OCI-LY7 (cell line): ENCODE data around the gene PPP1R2. TPM values are rescaled to one million over a fixed set of nuclear protein-coding genes. Genes with fewer than 3 reads are reported as not detected.

ENCODE experiments used
- BruUV-seq: library from RNA; stranded (reverse); fragments of 400-500 nt; replicated peaks from 2 replicates; lab custom pipeline; 2021; lab: Mats Ljungman, UMichigan
- CTCF ChIA-PET: fragments of 300-600 bp; sonication (Branson Sonifier 250); formaldehyde crosslinking; loops from one replicate; lab custom pipeline; 2022; ENCODE audit warnings: antibody characterized with exemption; ENCODE audit not compliant: unreplicated experiment; lab: Charles Lee
- POLR2A ChIA-PET: fragments of 300-600 bp; sonication (Branson Sonifier 250); formaldehyde crosslinking; loops from one replicate; lab custom pipeline; 2022; ENCODE audit warnings: antibody characterized with exemption; lab: Charles Lee
- DNase-seq: peaks from one replicate; pipeline ENCODE4 v3.0.0-alpha.2; 2015; ENCODE audit warnings: low spot score
- H2AFZ ChIP-seq: fragments of 200-600 bp; sonication (generic), shearing (Covaris generic); 2 replicates; pipeline ENCODE4 v1.6.1; 2014; ENCODE audit warnings: mild to moderate bottlenecking, antibody characterized with exemption, low read length, moderate library complexity
- H3K27ac ChIP-seq: fragments of 200-600 bp; sonication (generic); 2 replicates; pipeline ENCODE4 v1.5.1; 2014; ENCODE audit warnings: mixed run types, low read depth, mild to moderate bottlenecking, moderate library complexity, low read length, inconsistent platforms; ENCODE audit not compliant: poor library complexity, severe bottlenecking
- H3K36me3 ChIP-seq: fragments of 200-600 bp; sonication (generic); 2 replicates; pipeline ENCODE4 v1.6.1; 2014; ENCODE audit warnings: mild to moderate bottlenecking, antibody characterized with exemption, low read length, moderate library complexity, mixed read lengths; ENCODE audit not compliant: insufficient read depth
- H3K4me1 ChIP-seq: fragments of 200-600 bp; sonication (generic); 2 replicates; pipeline ENCODE4 v1.5.1; 2014; ENCODE audit warnings: mild to moderate bottlenecking, low read length; ENCODE audit not compliant: insufficient read depth, poor library complexity, severe bottlenecking
- H3K4me2 ChIP-seq: fragments of 200-600 bp; sonication (generic); 2 replicates; pipeline ENCODE4 v1.6.1; 2014; ENCODE audit warnings: mild to moderate bottlenecking, low read length
- H3K4me3 ChIP-seq: fragments of 200-600 bp; sonication (generic); 2 replicates; pipeline ENCODE4 v1.5.1; 2014; ENCODE audit warnings: mild to moderate bottlenecking, low read depth, low read length; ENCODE audit not compliant: poor library complexity, severe bottlenecking
- H3K79me2 ChIP-seq: fragments of 200-600 bp; sonication (generic); 2 replicates; pipeline ENCODE4 v1.6.1; 2016; ENCODE audit warnings: low read depth, mild to moderate bottlenecking, low read length, moderate library complexity, mixed read lengths; ENCODE audit not compliant: insufficient read depth
- H3K9me2 ChIP-seq: fragments of 200-600 bp; sonication (generic); 2 replicates; pipeline ENCODE4 v1.6.1; 2016; ENCODE audit warnings: mild to moderate bottlenecking, low read length, mixed read lengths; ENCODE audit not compliant: insufficient read depth
- H3K9me3 ChIP-seq: fragments of 200-600 bp; sonication (generic); 2 replicates; pipeline ENCODE4 v1.6.1; 2014; ENCODE audit warnings: mild to moderate bottlenecking, mixed run types, low read length, mixed read lengths
- H4K20me1 ChIP-seq: fragments of 200-600 bp; sonication (generic); 2 replicates; pipeline ENCODE4 v1.6.1; 2014; ENCODE audit warnings: mild to moderate bottlenecking, antibody characterized with exemption, low read length, moderate library complexity, mixed read lengths; ENCODE audit not compliant: insufficient read depth
- EZH2phosphoT487 ChIP-seq: fragments of 200-600 bp; sonication (generic); IDR thresholded peaks from 2 replicates; pipeline ENCODE4 v1.6.1; 2018; ENCODE audit warnings: low read depth, borderline replicate concordance, mild to moderate bottlenecking, mixed run types, antibody characterized with exemption, low read length, moderate library complexity, mixed read lengths
- intact Hi-C: fragments of 100-400 bp; cut with micrococcal nuclease; formaldehyde crosslinking; loops from one replicate; pipeline ENCODE4 v1.10.0; 2022; ENCODE audit not compliant: unreplicated experiment
- total RNA-seq, 2 experiments: library from RNA; depleted of rRNA in 1 of 2; stranded (reverse); fragments of >200 nt in 1 of 2; shearing (Covaris generic) in 1 of 2; gene quantifications; 2 replicates each; pipeline ENCODE4 v1.2.3, GENCODE V29; 2014 to 2022
- TF ChIP-seq, protein P1 (sequence below): fragments of 200-600 bp; sonication (generic); conservative IDR thresholded peaks from 2 replicates; pipeline ENCODE4 v1.5.1; 2014; ENCODE audit warnings: mild to moderate bottlenecking, antibody characterized with exemption, low read length, moderate library complexity, mixed read lengths

PPP1R2 gene
- total RNA-seq, 2 experiments from 2014 or later = 91.9 to 239 TPM

GRCh38 chr3:195573611-195574496, 30.7 kb upstream of the PPP1R2 start:
- H3K27ac ChIP-seq = no peak overlapping the region
- ChIA-PET CTCF (no interaction called here), POLR2A (no interaction called here)
- H3K4me3 ChIP-seq = no peak overlapping the region
- H3K36me3 ChIP-seq = no peaks in the 10 kb centered on the region
- H3K9me2 ChIP-seq = no peaks in the 10 kb centered on the region
- H4K20me1 ChIP-seq = no peaks in the 10 kb centered on the region
- no peaks in the 10 kb centered on the region for H3K79me2 ChIP-seq
- no peak for DNase-seq
- no peak for TF ChIP-seq EZH2phosphoT487
- TF ChIP-seq, protein P1, sequence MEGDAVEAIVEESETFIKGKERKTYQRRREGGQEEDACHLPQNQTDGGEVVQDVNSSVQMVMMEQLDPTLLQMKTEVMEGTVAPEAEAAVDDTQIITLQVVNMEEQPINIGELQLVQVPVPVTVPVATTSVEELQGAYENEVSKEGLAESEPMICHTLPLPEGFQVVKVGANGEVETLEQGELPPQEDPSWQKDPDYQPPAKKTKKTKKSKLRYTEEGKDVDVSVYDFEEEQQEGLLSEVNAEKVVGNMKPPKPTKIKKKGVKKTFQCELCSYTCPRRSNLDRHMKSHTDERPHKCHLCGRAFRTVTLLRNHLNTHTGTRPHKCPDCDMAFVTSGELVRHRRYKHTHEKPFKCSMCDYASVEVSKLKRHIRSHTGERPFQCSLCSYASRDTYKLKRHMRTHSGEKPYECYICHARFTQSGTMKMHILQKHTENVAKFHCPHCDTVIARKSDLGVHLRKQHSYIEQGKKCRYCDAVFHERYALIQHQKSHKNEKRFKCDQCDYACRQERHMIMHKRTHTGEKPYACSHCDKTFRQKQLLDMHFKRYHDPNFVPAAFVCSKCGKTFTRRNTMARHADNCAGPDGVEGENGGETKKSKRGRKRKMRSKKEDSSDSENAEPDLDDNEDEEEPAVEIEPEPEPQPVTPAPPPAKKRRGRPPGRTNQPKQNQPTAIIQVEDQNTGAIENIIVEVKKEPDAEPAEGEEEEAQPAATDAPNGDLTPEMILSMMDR = no peak
- no TSS peak for BruUV-seq
- H3K4me1 ChIP-seq = peaks cover 20% of the 10 kb centered on the region
- no peak overlapping the region for H2AFZ ChIP-seq
- no peak overlapping the region for H3K4me2 ChIP-seq
- no peaks in the 10 kb centered on the region for H3K9me3 ChIP-seq
- intact Hi-C loops = no loop called here

- Histone ChIP-seq H2AFZ (no peak overlapping the region), H3K36me3 (no peaks in the 10 kb centered on the region), H3K4me2 (no peak overlapping the region), H4K20me1 (no peaks in the 10 kb centered on the region), H3K9me2 (no peaks in the 10 kb centered on the region), H3K4me1 (peaks cover 29% of the 10 kb centered on the region), H3K4me3 (no peak overlapping the region), H3K79me2 (no peaks in the 10 kb centered on the region), H3K9me3 (no peaks in the 10 kb centered on the region), H3K27ac (no peak overlapping the region)
- ChIA-PET POLR2A (interaction anchor here (0.6 to 0.8 kb wide), 3 partner anchors 23 to 766 kb away, joined by 3 to 5 read pairs (median 5); no protein-coding TSS in a partner anchor), CTCF (no interaction called here)
- no TSS peak for BruUV-seq
- intact Hi-C loops = no loop called here
- no peak for TF ChIP-seq EZH2phosphoT487
- TF ChIP-seq, protein P1 = no peak
- no peak for DNase-seq
These were observed 28.2 kb upstream of the PPP1R2 start for GRCh38 chr3:195571361-195571760.

- DNase-seq = no peak
- Histone ChIP-seq H3K9me2 (no peaks in the 10 kb centered on the region), H3K27ac (no peak overlapping the region), H3K9me3 (no peaks in the 10 kb centered on the region), H3K4me1 (peaks cover 29% of the 10 kb centered on the region), H4K20me1 (no peaks in the 10 kb centered on the region), H3K36me3 (no peaks in the 10 kb centered on the region), H2AFZ (no peak overlapping the region), H3K4me2 (no peak overlapping the region), H3K79me2 (no peaks in the 10 kb centered on the region), H3K4me3 (no peak overlapping the region)
- TF ChIP-seq, protein P1 = no peak
- no peak for TF ChIP-seq EZH2phosphoT487
- BruUV-seq = no TSS peak
- ChIA-PET CTCF (no interaction called here), POLR2A (interaction anchor here (0.6 to 0.8 kb wide), 3 partner anchors 23 to 766 kb away, joined by 3 to 5 read pairs (median 5); no protein-coding TSS in a partner anchor)
- intact Hi-C loops = no loop called here
These were observed 27.8 kb upstream of the PPP1R2 start for GRCh38 chr3:195570912-195571311.
